HG02678 (cell line): ENCODE results near the gene PDS5B.
"Not testable (repeated sequence)": the region's sequence is repeated elsewhere in the genome, so short reads cannot be mapped to it uniquely, and the experiment has no call there.

Experiments
- ATAC-seq: cut with Tn5 transposase; IDR thresholded peaks from one replicate; pipeline ENCODE4 v1.9.1; 2021; ENCODE audit warnings: mild to moderate bottlenecking, moderate library complexity; ENCODE audit not compliant: unreplicated experiment

The PDS5B gene

GRCh38 chr13:32642858-32643257, 56.6 kb downstream of the PDS5B start:
- no peak for ATAC-seq

GRCh38 chr13:32645854-32646253, 59.6 kb downstream of the PDS5B start:
- ATAC-seq = peak; percentile 39

- ATAC-seq = no peak
These were observed 61.7 kb downstream of the PDS5B start for GRCh38 chr13:32647926-32648325.

DNA sequence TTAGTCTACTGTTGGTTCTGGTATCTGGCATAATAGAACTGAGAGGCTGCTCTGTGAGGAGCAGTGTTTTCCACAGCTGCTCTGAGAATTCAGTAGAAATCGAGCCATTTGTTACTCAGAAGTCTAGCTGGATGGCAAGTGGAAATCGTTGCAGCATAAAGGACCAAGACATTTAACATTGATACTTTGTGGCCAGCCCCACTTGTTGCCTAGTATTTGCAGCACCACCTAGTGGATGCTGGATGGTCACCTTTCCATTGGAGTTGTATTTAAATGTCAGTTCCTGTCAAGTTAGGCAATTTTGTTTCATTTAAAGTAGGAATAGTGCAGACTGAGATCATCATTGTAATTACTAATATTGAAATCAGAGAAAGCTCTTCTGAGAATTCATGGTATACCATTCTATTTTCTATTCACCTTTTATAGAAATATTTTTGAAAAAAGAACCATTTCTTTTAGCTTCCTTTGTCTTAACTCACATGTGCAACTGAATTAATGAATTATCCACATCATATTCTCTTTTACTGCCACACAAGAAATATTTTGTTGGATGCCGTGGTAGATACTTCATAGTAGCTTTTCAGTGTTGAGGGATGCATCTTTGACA, 64.6 kb downstream of the PDS5B start:
- peak; percentile 81 for ATAC-seq

- no peak for ATAC-seq
These were observed 71.1 kb downstream of the PDS5B start for GRCh38 chr13:32657309-32657708.

- ATAC-seq = no peak
These were observed 73.5 kb downstream of the PDS5B start for GRCh38 chr13:32659736-32660135.

GRCh38 chr13:32660227-32660626, 74.0 kb downstream of the PDS5B start:
- ATAC-seq = no peak

GRCh38 chr13:32661685-32662084, 75.4 kb downstream of the PDS5B start:
- no peak for ATAC-seq

- ATAC-seq = no peak
These were observed 77.4 kb downstream of the PDS5B start for GRCh38 chr13:32663660-32664059.

- no peak for ATAC-seq
These were observed 80.8 kb downstream of the PDS5B start for GRCh38 chr13:32666990-32667571.

- no peak for ATAC-seq
These were observed 82.9 kb downstream of the PDS5B start for GRCh38 chr13:32669030-32669646.

- ATAC-seq = no peak
These were observed 88.3 kb downstream of the PDS5B start for GRCh38 chr13:32674503-32674902.

- no peak for ATAC-seq
These were observed 90.0 kb downstream of the PDS5B start for GRCh38 chr13:32676242-32676641.

GRCh38 chr13:32682130-32682529, 95.9 kb downstream of the PDS5B start:
- no peak for ATAC-seq

GRCh38 chr13:32682740-32683139, 96.5 kb downstream of the PDS5B start:
- ATAC-seq = no peak

DNA sequence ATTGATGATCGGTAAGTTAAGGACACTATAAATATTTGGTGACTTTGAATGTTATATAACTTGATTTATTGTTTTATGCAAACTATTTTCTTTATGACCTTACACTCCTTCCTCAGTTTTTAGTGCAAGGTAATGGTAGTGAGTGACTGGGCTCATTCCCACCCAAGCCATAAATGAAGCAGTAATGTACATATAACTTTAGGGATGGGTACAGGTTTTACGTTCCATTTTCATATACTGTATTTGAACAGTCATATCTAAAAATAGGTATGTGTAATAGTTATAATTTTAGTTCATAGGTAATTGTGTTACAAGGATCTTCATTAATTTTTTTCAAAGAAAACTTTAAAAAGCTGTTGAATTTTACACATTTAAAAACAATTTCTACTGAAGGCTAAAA, 101.0 kb downstream of the PDS5B start:
- no peak for ATAC-seq

DNA sequence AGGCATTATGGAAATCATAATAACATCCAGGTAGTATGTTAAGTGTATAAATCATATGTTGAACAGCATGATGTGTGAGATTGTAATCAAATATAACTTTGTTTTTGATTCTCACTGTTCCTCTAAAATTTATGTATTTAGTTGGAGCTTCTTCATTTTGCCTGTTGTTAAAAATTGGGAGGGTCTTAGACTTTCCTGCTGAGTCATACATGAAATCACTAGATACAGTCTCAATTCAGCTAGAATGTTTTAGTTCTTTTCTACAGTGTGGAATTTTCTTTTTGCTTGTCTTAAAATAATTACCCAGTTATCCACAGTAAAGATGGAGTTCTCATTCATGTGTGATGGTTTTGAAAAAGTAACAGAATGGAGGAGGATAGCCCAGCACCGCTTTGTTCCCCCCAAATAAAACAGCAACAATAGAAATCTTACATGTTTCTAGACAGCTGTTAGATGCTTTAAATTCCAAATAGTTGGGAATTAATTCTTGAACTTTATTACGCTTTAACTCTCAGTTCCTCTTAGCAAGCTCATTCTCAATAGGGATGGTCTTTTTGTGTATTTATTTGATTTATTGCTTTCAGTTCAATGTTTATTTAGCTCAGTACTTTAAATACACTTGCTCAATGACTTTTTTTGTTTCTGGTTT, 109.5 kb downstream of the PDS5B start:
- no peak for ATAC-seq

DNA sequence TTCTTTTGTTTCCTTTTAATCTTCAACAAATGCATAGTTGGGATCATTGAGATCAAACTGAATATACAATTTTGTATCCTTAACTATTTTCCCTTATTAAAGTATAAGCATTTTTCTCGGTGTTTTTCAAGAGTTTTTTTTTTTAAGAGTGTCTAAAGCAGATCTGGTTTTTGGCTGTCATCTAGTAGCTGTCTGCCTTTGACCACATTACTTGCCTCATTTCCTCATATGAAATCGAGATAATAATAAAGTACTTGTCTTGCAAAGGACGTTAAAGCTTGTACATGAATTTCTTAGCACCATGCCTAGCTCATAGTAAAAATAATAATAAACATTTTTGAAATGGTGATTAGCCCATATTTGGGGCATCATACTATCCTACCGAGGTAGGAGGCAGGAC, 121.2 kb downstream of the PDS5B start:
- no peak for ATAC-seq

DNA sequence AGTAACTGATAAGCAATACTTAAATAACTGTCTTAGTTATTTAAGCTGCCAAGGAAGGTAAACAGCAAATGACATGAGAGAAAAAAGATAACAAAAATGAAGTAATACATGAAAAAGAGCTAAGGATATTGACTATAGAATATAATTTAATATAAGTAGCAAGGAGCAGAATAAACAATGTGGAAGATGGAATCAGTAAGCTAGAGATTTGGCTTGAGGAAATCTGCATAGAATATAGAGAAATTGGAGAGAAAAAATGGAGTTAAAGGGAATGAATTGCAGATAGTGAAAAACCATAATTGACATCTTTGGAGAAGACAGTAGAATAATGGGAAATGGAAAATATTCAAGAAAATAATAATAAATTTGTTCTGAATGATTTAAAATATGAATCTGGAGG, 127.1 kb downstream of the PDS5B start:
- no peak for ATAC-seq

- not testable (repeated sequence) for ATAC-seq
These were observed 129.9 kb downstream of the PDS5B start for GRCh38 chr13:32716201-32716600.

GRCh38 chr13:32720026-32720425, 133.8 kb downstream of the PDS5B start:
- ATAC-seq = no peak
